ENCODE data around the gene BMPR1A. TPM values are rescaled to one million over a fixed set of nuclear protein-coding genes. Genes with fewer than 3 reads are reported as not detected.

Gene BMPR1A
- total RNA-seq, 1 experiment from 2014 or later: 42.6 TPM

- H2AFZ ChIP-seq (ENCODE audit: low read depth, low read length, poor library complexity, severe bottlenecking): no peak overlapping the region
- no peaks in the 10 kb centered on the region for H4K20me1 ChIP-seq (ENCODE audit: insufficient read depth)
- BruUV-seq (replicated peaks): no TSS peak
- H3K36me3 ChIP-seq (ENCODE audit: control insufficient read depth in 1 of 2, insufficient read depth in 2 of 2, low read length in 2 of 2): no peaks in the 10 kb centered on the region
- no peak for ATAC-seq
- intact Hi-C loops (cut with micrococcal nuclease): no loop called here
- H3K4me1 ChIP-seq (ENCODE audit: control insufficient read depth in 1 of 2, insufficient read depth in 2 of 2, low read length in 2 of 2): no peaks in the 10 kb centered on the region; a peak in 1 of 4 replicates
- no peaks in the 10 kb centered on the region for H3K27me3 ChIP-seq (ENCODE audit: insufficient read depth, low read length)
- no peaks in the 10 kb centered on the region for H3K9me2 ChIP-seq (ENCODE audit: insufficient read depth)
- H3K27ac ChIP-seq (ENCODE audit: low read depth, low read length): no peak overlapping the region
- no peak for TF ChIP-seq CBX3 (IDR thresholded peaks at IDR 0.05; ENCODE audit: low read depth)
- no peak for TF ChIP-seq FOSL1 (IDR thresholded peaks at IDR 0.05; ENCODE audit: low read depth)
- no peak for TF ChIP-seq SRF (IDR thresholded peaks at IDR 0.05; ENCODE audit: low read depth)
- no peak for TF ChIP-seq ZNF274 (IDR thresholded peaks at IDR 0.05; ENCODE audit: low read depth, low read length)
- no peak for TF ChIP-seq POLR2A (IDR thresholded peaks at IDR 0.05; ENCODE audit: borderline replicate concordance, extremely low read depth, insufficient read depth, insufficient read length)
- TF ChIP-seq SIN3A (IDR thresholded peaks at IDR 0.05; ENCODE audit: low read depth): no peak
- TF ChIP-seq, protein P1, sequence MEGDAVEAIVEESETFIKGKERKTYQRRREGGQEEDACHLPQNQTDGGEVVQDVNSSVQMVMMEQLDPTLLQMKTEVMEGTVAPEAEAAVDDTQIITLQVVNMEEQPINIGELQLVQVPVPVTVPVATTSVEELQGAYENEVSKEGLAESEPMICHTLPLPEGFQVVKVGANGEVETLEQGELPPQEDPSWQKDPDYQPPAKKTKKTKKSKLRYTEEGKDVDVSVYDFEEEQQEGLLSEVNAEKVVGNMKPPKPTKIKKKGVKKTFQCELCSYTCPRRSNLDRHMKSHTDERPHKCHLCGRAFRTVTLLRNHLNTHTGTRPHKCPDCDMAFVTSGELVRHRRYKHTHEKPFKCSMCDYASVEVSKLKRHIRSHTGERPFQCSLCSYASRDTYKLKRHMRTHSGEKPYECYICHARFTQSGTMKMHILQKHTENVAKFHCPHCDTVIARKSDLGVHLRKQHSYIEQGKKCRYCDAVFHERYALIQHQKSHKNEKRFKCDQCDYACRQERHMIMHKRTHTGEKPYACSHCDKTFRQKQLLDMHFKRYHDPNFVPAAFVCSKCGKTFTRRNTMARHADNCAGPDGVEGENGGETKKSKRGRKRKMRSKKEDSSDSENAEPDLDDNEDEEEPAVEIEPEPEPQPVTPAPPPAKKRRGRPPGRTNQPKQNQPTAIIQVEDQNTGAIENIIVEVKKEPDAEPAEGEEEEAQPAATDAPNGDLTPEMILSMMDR (IDR thresholded peaks at IDR 0.05 in 2 of 3, conservative IDR thresholded peaks at IDR 0.05 in 1 of 3; ENCODE audit: borderline replicate concordance in 1 of 3, insufficient read depth in 1 of 3, low read depth in 2 of 3, low read length in 2 of 3): no peak
- TF ChIP-seq EGR1 (IDR thresholded peaks at IDR 0.05; ENCODE audit: low read depth): no peak
- no peak for TF ChIP-seq RAD21 (IDR thresholded peaks at IDR 0.05; ENCODE audit: low read depth)
- TF ChIP-seq EZH2 (IDR thresholded peaks at IDR 0.05): no peak
- TF ChIP-seq ATF3 (IDR thresholded peaks at IDR 0.05): no peak
- TF ChIP-seq, protein P2, sequence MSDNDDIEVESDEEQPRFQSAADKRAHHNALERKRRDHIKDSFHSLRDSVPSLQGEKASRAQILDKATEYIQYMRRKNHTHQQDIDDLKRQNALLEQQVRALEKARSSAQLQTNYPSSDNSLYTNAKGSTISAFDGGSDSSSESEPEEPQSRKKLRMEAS (IDR thresholded peaks at IDR 0.05): no peak
- no peak for TF ChIP-seq SP1 (IDR thresholded peaks at IDR 0.05; ENCODE audit: low read depth)
- TF ChIP-seq REST (IDR thresholded peaks at IDR 0.05; ENCODE audit: low read depth): no peak
- POLR2A ChIA-PET: no interaction called here
- no peaks in the 10 kb centered on the region for H3K79me2 ChIP-seq (ENCODE audit: insufficient read depth, low read length)
- no peak overlapping the region for H3K4me3 ChIP-seq (replicated peaks in 1 of 2; ENCODE audit: low read depth in 1 of 2, low read length in 2 of 2)
- no peak overlapping the region for H3K4me2 ChIP-seq (ENCODE audit: low read length)
- RAD21 ChIA-PET (ENCODE audit: low non-redundant PET in 1 of 2, low total read pairs in 2 of 2, uncharacterized antibody in 2 of 2, unreplicated experiment in 2 of 2): no interaction called here
- no peak overlapping the region for H3K9ac ChIP-seq (ENCODE audit: low read length)
- no peaks in the 10 kb centered on the region for H3K9me3 ChIP-seq (ENCODE audit: control insufficient read depth in 1 of 2, insufficient read depth in 1 of 2, low read depth in 1 of 2, low read length in 2 of 2)
- no peak for DNase-seq (ENCODE audit: low read depth, low spot score)
- CTCF ChIA-PET: no interaction called here
These were observed 110.7 kb downstream of the BMPR1A start for GRCh38 chr10:86867149-86867548.
